ENCODE results near the gene DOK4.

GRCh38 chr16:57446531-57447185, 39.6 kb downstream of the DOK4 start:
- TF ChIP-seq CTCF (conservative IDR thresholded peaks at IDR 0.05 in 1 of 2, IDR thresholded peaks at IDR 0.05 in 1 of 2; ENCODE audit: extremely low read depth in 1 of 2, insufficient read depth in 1 of 2, low read depth in 1 of 2, low read length in 2 of 2) (no peak), EZH2 (IDR thresholded peaks at IDR 0.05; ENCODE audit: borderline replicate concordance, low read length) (no peak)

All from mammary epithelial cell (primary cell).